Activated CD4-positive, alpha-beta T cell treated with anti-CD3 and anti-CD28 coated beads for 1 hour (primary cell): Measurements from ENCODE around the gene SLA2.

ENCODE experiments used
- DNase-seq: peaks from one replicate; pipeline ENCODE4 v3.0.0-alpha.2; 2020

The SLA2 gene

DNA sequence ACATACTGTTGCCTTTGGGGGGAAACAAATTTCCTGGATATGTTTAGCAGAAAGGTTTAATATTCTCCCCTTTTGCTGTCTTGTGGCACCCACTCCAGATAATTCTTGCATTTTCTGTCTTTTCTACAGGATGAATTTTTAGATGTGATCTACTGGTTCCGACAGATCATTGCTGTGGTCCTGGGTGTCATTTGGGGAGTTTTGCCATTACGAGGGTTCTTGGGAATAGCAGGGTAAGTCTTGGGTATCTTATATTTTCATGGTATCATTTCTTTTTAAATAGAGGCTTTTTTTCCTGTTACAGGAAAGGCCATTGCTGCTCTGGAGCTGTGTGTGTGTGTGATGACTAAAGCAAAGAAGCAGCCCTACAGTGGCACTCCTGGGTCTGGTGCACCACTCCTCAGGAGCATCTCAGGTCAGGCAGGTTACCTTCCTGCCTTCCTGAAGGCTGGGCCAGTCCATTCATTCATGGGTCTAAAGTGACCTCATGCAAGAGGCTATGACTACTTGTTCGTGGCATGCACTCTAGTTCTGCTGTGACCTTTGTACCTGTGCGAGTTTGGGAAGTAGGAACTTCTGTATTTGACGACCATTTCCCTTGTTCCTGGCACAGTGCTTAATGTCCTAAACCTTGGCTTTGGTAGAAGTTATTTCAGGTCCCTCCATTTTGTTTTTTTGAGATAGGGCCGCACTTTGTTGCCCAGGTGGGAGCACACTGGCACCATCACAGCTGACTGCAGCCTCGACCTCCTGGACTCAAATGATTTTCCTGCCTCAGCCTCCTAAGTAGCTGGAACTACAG, 38.2 kb downstream of the SLA2 start:
- no peak for DNase-seq

DNA sequence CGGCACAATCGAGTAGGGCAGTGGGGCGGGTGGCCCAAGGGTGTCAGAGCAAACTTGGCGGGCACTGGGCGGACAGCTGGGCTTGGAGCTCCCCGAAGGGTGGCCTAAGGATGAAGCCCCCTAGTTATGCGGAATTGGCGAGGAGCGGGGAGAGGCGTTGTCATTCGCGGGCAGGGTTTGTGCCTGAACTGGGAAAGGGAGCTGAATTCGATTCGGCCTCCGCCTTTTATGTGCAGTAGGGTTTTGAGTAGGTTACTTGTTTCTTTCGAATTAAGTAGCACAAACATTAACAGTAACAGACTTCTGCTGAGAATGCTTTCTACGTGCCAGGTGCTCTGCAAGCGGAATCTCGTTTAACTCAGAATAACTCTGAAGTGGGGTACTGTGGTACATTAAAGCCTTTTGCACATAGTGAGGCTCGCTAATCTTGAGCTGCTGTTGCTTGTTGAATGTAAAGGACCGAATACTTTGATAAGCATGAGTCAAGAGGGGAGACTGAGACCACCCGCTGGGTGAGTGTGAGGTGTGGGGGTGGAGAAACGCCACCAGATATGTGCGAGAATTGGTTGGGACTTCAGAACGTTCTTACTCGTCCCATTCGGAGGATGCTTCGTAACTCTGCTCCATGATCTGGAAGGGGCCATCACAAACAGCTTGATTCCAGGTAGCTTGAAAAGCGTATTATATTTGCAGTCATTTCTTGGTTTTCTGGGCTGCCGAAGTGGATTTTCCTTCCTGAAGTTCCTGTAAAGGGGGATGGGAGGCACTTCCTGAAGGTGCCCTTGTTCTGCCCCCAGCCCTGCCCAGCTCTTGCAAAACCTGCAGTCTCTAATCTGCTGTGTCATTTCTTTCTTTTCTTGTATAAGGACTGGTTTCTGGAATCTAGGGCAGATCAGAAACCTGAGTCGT, 39.6 kb downstream of the SLA2 start:
- DNase-seq, result no peak

DNA sequence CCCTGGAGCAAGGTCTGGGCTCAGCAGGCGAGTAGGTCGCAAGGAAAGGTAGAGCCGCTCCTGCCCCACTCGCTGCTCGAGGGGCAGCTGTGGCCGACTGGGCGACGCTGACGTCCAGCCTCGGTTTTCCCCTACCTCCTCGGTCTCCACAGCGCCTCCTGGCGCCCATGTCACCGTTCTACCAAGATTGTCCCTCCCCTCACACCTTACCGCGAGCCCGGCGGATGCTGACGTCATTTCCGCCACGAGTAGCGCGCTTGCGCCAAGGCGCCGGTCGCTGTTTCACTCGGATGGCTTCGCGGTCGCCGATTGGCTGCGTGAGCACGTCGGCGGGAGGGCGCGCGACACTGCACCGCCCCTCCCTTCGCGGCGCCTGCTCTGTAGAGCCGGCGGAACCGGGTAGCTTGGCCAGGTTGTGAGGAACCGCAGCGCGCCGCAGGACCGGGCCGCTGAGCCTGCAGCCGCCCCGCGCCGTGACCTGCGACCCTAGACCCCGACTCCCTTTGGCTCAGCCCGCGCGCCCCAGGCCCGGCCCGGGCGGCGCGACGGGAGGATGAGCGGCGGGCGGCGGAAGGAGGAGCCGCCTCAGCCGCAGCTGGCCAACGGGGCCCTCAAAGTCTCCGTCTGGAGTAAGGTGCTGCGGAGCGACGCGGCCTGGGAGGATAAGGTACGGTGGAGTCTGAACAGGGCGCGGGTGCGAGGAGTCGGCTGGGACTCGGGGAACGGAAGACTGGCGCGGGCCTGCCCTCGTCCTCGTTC, 40.4 kb downstream of the SLA2 start, which contains the start of gene RAB5IF:
Gene RAB5IF, plus strand, starts transcription at position 381 of the 759 bp plus-strand sequence. Its CDS starts 173 bp downstream, at position 554.
- peak; percentile 99 for DNase-seq

DNA sequence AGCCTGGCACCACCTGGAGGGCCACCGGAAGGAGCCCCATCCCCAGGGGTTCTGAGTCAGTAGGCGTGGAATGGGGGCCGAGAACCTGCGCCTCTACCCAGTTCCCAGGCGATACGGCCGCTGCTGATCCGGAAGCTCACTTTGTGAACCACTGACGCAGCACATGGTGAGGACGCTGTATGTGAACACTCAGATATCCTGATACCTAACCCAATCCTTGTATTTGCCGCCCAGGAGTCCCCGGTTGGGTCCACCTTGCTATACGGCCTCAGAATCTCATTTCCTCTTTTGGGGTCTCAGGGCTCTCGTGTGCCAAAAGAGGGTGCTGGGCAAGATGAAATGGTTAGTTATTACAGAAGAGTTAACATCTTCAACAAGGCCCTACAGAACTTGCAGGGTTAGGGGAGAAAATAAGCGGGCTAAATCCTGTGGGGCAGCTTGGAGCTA, 41.0 kb downstream of the SLA2 start:
- peak; percentile 30 for DNase-seq

DNA sequence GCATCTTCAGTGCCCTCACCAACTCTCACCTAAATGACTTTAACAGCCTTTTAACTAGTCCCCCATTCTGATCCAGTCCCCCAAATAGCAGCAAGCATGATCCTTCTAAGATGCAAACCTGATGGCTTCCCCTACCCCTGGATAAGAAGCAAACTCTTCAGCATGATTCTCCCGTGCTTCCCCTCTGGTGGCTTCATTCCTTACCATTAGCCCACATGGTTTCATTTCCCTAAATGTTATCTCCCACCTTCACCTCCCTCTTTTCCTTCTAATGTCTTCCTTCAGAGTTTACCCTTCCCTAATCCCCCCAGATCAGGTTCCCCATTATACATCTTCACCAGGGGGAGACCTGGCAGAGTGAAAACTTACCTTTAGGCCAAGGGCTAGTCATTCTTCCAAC, 44.5 kb downstream of the SLA2 start:
- no peak for DNase-seq

DNA sequence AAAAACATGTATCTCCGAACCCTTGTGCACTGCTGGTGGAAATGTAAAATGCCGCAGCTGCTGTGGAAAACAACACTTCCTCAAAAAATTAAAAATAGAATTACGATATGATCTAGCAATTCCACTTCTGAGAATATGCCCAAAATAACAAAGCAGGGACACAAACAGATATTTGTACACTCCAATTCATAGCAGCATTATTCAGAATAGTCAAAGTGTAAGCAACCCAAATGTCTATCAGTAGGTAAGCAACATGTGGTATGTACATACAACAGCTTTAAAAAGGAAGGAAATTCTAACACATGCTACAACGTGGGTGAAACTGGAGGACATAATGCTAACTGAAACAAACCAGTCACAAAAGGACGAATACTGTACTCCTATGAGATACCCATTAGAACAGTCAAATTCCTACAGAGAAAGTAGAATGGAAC, 46.1 kb downstream of the SLA2 start:
- DNase-seq, result no peak

DNA sequence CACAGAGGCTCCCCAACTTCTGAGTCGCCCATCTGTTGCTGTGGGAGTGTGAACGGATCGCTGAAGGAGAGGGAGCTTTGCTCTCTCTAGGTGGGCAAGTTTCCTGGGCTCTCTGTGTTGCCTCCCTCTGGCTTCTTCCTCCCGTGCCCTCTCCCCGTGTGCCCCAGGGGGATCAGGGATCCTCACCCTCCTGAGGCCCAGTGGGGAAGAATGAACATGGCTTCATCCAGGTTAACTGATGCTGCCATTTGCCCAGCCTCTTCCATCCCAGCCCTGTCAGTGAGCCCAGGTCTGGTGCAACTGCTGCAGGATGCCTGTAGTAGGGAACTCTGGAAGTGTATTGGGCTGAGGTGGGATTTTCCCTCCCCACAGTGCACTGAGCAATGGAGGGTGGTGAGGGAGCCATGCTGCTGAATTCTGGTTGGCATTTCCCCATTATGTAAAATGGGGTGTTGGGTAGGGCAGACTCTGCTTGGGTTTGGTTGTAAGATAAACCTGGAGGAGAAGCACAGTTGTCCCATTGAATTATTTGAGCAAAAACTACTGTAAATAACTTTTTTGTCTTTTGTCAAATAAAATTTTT, 52.6 kb downstream of the SLA2 start:
- no peak for DNase-seq

DNA sequence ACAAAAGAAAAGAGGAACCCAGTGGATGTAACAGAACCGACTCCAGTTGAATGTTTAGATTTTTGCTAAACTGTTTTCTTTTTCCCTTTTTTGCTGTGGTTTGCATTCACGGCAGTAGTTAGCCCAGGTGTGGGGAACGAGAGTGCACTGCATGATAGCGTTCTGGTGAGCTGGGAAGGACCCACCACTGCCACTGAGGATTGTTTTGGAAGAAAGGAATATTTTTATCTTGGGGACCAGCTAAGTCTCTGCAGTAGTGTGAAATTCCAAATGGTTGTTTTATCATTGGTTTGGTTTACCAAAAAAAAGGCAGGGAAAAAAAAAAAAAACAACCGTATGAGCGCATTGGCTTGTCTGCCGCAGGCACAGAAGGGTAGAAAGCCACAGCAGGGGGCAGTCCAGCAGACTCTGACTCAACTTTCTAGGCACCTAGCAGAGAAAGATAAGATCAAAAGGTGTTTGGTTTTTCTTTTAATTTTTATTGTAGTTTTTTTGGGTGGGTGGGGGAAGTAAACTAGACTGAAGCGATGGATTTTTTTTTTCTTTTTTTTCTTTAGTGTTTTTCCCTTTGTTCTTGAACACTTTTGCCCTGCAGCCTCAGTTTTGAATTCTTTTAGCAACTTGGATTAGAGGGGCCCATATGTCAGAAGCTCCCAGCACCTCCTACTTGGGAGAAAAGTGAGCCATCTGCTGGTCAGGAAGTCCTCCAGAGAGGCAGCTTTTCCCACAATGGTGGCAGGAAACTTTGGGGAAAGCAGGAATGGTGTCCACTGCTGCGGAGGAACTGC, 53.9 kb downstream of the SLA2 start:
- peak; percentile 34 for DNase-seq

DNA sequence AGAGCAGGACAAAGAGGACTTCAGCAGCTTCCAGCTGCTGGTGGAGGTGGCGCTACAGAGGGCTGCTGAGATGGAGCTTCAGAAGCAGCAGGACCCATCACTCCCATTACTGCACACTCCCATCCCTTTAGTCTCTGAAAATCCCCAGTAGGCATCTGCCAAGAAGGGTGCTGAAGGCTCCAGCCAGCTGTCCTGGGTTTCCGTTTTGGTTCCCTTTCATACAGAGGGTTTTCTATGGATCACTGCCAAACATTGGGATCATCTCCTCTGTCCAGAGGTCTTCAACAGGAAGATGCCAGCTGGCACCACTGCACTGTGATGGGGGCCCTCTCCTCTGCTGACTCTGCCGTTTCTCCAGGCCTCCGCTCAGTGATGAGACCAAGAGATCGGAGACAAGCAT, 54.7 kb downstream of the SLA2 start:
- no peak for DNase-seq

DNA sequence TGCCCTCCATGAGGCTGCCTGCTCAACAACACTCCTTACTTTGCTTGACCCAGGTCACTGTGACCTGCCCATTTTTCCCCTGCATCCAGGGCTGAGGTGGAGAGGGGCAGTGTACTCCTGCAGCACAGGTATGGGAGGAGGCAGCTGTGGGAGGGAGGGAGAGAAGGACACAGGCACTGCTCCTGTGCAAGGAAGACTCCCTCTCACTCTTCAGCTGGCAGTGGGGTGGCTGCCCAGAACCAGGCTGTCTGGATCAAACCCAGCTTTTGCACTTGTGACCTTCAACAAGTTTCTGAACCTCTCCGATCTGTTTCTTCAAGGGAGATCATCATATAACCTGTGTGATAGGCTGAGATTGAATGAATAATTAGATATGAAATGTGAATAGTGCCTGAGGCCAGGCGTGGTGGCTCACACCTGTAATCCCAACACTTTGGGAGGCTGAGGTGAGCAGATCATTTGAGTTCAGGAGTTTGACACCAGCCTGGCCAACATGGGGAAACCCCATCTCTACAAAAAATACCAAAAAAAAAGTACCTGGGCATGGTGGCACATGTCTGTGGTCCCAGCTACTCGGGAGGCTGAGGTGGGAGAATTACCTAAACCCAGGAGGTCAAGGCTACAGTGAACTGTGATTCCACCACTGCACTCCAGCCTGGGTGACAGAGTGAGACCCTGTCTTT, 58.5 kb downstream of the SLA2 start:
- DNase-seq, result no peak

DNA sequence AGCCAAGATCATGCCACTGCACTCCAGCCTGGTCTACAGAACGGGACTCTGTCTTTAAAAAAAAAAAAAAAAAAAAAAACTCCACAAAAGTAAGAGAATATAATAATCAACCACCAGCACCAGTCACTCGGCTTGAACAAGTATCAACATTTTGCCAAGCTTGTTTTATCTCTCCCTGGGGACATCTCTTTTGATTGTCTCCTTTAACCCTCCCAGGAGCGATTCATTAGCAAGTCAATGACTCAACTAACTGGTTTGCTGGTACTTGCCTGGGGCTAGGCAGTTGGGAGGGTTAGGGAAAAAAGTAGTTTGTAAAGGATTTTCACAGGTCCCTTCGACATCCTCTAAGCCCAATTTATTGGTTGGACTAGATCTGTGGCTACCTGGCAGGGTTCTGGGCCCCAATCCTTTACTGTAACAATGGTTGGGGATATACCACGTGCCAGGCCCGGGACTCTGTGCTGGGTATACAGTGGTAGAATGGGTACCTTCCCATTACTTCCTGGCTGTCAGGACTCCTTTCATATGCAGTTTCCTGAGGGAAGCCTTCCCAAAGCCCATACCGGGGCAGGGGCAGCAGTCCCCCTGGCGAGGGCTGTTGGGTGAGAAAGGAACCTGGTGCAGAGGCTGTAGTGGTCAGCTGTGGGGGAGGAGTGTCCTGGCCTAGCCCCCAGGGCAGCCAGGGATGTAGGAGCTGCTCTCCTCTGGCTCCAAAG, 60.4 kb downstream of the SLA2 start:
- DNase-seq, result no peak

DNA sequence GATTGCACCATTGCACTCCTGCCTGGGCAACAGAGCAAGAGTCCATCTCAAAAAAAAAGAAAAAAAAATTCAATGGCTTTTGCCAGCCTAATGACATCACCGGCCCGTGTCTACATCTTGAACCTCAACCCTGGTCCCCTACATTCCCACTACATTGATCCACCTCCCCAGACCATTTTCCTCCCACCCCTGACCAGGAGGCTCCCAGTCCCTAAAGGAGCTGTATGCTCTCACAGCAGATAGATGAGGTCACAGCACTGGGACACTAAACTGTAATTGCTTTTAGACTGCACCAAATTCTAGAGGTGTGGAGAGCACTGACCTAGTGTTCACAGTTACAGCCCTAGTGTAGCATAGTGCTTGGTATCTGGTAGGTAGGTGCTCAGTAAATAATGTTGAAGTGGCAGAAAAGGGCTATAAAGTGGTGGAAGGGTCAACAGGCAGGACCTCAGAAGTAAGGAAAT, 61.9 kb downstream of the SLA2 start:
- no peak for DNase-seq

DNA sequence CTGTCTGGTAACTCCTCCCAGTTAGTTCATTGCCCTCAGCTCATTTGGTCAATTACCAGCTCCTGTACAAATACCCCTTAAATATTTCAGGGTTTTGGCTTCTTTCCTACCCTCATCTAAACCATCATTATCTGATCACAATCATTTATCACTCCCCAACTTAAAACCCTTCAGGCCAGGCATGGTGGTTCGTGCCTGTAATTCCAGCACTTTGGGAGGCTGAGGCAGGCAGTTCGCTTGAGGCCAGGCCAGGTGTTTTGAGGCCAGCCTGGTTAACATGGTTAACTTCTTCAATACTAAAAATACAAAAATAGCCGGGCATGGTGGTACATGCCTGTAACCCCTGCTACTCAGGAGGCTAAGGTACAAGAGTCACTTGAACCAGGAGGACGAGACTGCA, 63.2 kb downstream of the SLA2 start:
- no peak for DNase-seq

DNA sequence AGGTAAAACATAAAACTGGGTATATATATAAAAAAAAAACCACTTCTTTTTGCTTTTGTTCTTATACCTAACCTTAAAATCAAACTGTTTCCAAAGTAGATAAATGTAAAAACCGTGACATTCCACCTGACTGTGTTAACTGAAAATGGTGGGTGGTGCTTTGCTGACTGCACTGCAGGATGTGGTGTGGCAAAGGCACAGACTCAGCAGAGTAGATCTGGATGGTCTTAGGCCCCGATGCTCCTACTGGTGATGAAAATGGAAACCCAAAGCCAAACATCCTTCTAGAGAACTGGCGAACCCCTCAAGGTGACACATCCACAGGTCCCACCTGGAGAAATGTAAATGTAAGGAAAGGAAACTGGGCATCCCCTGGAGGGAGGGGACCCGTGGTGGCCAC, 63.7 kb downstream of the SLA2 start:
- no peak for DNase-seq

DNA sequence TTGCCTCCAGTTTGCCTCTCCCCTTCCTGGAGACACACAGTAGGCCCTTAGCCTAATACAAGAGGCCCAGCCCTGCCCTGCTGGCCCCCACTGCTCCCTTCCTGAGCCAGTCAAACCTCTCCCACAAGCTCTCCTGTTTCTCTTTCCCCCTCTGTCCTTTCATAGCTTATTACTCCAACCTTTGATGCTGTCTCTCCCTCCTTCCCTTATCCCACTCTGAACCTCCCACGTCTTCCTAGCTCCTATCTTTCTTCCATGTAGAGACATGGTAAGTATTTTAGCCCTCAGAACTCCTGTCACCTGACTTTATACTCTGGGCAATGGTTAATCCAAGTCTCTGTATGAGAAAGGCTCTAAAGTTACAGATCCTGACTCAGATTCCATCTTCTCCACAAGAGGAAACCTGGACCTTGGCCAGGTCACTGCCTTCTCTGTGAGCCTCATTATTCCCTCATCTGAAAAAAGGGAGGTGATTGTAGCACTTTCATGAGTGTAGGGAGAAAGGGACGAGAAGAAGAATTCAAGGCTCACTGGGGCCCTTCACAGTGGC, 65.9 kb downstream of the SLA2 start:
- DNase-seq, result no peak

DNA sequence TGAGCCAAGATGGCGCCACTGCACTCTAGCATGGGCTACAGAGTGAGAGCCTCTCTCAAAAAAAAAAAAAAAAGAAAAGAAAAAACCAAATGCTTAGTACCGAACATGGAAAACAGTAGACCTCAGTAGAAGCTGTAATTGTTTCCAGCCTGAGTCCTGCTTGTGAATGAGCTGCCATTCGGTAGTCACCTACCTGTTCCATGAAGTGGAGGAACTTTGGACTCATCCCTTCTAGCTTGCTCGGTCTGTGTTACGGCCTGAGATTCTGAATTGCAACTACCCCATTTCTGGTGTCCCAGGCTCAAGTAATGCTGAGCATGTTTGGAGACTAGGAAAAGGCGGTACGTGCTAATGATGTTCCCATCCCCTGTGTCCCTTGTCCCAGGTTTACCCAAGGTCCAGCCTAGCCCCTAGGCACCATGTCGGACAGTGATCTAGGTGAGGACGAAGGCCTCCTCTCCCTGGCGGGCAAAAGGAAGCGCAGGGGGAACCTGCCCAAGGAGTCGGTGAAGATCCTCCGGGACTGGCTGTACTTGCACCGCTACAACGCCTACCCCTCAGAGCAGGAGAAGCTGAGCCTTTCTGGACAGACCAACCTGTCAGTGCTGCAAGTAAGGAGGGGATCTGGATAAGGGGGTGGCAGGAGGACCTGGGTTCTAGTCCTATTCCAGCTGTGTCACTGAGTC, 67.5 kb downstream of the SLA2 start:
- DNase-seq, result no peak

DNA sequence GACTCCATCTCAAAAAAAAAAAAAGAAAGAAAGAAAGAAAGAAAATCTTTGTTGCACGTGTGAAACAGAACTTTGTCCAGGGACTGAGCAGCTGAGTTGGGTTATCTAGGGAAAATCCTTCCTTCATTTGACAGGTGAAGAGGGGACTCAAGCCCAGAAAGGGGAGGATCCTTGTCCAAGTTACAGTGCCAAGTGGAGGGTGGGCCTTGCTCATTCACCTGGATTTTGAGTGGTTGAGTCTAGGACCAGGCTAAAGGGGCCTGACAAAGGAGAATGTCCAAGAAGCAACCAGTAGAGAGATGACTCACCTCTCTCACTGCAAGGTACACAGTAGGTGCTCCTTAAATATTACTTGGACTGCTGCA, 69.9 kb downstream of the SLA2 start:
- no peak for DNase-seq

DNA sequence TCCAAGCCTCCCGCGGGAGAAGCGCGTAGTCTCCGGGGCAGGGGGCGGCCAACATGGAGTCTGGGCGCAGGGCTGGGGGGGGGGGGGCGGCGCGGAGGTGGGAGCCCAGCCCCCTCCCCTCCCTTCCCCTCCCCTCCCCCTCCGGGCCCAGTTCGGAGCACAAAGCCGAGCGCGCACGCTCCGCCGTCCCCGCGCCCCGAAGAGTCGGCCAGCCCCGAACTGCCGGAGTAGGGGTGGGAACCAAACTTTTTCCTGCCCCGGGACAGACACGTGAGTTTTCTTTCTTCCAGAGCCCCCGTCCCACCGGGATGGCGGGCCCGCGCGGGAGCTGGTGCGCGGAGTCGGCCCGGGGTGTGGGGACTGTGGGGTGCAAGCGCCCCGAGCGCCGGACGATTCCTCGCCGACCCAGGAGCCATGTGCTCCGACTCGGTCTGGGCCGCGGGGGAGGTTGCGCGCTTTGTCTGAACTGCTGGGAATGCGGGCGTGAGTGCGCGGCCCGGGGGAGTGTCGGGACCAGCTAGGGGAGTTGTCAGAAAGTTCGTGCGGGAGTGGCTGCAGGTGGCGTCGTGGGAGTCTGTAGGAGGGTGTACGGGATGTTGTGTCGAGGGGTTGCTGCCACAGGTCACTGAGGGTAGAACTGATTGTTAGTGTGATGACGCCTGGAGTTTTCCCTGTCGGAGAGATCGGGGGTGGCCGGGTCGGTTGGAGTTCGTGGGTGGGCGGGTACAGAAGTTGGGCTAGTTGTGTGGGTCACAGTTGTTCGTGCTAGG, 71.4 kb downstream of the SLA2 start:
- peak; percentile 29 for DNase-seq
